ENCODE measurements around the gene USP32. TPM values are rescaled to one million over a fixed set of nuclear protein-coding genes. Genes with fewer than 3 reads are reported as not detected.
A peak's percentile ranks its signal among the peaks of the same experiment; 100 is the strongest.

The USP32 gene
- total and polyA plus RNA-seq, 2 of the 8 experiments (the other 6 are each of a cell fraction or from before 2014, with no cell fraction given), result 29.6 to 112 TPM

DNA sequence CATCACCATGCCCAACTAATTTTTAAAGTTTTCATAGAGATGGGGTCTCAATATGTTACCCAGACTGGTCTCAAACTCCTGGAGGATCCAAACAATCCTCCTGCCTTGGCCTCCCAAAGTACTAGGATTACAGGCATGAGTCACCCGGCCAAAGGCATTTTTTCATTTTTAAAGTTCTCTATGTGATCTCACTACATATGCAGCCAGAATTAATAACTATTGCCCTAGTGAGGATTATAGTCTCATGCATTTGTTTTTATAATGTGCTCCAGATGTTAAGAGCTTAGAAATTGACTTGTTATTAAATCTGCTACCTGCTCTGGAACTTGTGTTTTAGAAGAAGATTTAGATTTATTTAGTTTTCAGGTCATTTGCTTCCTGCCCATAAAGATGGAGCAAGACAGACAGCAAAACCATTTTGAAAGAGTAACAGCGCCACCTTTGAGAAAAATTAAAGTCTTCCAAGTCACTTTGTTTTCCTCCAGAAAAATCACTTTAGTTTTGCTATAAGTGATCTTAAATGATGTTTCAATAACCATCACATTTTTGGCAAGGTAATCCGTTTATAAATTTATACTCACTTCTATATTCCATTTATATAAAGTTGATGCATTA, 162.6 kb downstream of the USP32 start:
- no peak for DNase-seq (ENCODE audit: low read depth in 1 of 2, low spot score in 2 of 2)
- POLR2A ChIA-PET (ENCODE audit: partially characterized antibody), result no interaction called here
- H3K9ac ChIP-seq (replicated peaks in 1 of 4; ENCODE audit: extremely low read depth in 1 of 4, low read depth in 3 of 4, low read length in 3 of 4), result no peak overlapping the region
- no peak overlapping the region for H3K4ac ChIP-seq (replicated peaks; ENCODE audit: insufficient read length, low read depth, low read length)
- FAIRE-seq, result no peak
- peaks cover 0 to 21% (median 9%) of the 10 kb centered on the region in 4 experiments; a peak in 7 of 8 replicates for H3K36me3 ChIP-seq (ENCODE audit: control insufficient read depth in 2 of 4, insufficient read depth in 4 of 4, low read length in 3 of 4)
- no peak overlapping the region for H2BK20ac ChIP-seq (ENCODE audit: low read length)
- H2AK5ac ChIP-seq (ENCODE audit: low read depth, low read length), result no peak overlapping the region
- H3K23ac ChIP-seq (ENCODE audit: insufficient read length), result no peak overlapping the region
- H2BK120ac ChIP-seq (replicated peaks; ENCODE audit: low read depth, low read length), result no peak overlapping the region
- no peaks in the 10 kb centered on the region for H3K23me2 ChIP-seq (ENCODE audit: low read depth, low read length)
- H3K56ac ChIP-seq (replicated peaks; ENCODE audit: insufficient read length, low read depth, low read length), result no peak overlapping the region
- H3K4me1 ChIP-seq (replicated peaks in 1 of 4; ENCODE audit: control insufficient read depth in 3 of 4, insufficient read depth in 4 of 4, low read length in 3 of 4), result no peaks in the 10 kb centered on the region
- CTCF ChIA-PET (ENCODE audit: partially characterized antibody), result interaction anchor here (2.8 kb wide), 1 partner anchor 12 kb away, joined by 8 read pairs; no protein-coding TSS in a partner anchor
- H3K4me3 ChIP-seq (ENCODE audit: extremely low read depth in 1 of 4, insufficient read depth in 2 of 4, low read depth in 3 of 4, low read length in 4 of 4), result no peak overlapping the region
- no peak overlapping the region for H3K18ac ChIP-seq (ENCODE audit: extremely low read depth, low read length)
- TF ChIP-seq TAF7 (optimal IDR thresholded peaks at IDR 0.05; ENCODE audit: borderline replicate concordance, low read depth, low read length) (no peak), BRCA1 (IDR thresholded peaks at IDR 0.05; ENCODE audit: low read depth, low read length) (no peak), POLR2AphosphoS5 (IDR thresholded peaks at IDR 0.05; ENCODE audit: low read depth, low read length) (no peak), RAD21 (IDR thresholded peaks at IDR 0.05 in 1 of 2, conservative IDR thresholded peaks at IDR 0.05 in 1 of 2; ENCODE audit: low read depth in 2 of 2, low read length in 2 of 2) (0 out of 4 replicates have a peak, but pooled peaks of 1 of the 2 experiments have one; percentile 12)
- no peaks in the 10 kb centered on the region for H3K27me3 ChIP-seq (replicated peaks in 1 of 4; ENCODE audit: control insufficient read depth in 3 of 4, extremely low read depth in 1 of 4, insufficient read depth in 3 of 4, low read length in 3 of 4)
- no peak overlapping the region for H4K91ac ChIP-seq (replicated peaks; ENCODE audit: insufficient read length, low read length)
- no peaks in the 10 kb centered on the region for H3K79me1 ChIP-seq (ENCODE audit: low read depth, low read length)
- no peak overlapping the region for H2BK12ac ChIP-seq (ENCODE audit: low read depth, low read length)
- no peaks in the 10 kb centered on the region for H3K9me3 ChIP-seq (ENCODE audit: insufficient read depth in 2 of 2, low read depth in 1 of 2, low read length in 1 of 2)
- H2BK5ac ChIP-seq (ENCODE audit: low read depth, low read length), result no peak overlapping the region
- peaks cover 0 to 2% of the 10 kb centered on the region in 2 experiments for H4K20me1 ChIP-seq (replicated peaks in 1 of 2; ENCODE audit: control insufficient read depth in 1 of 2, insufficient read depth in 2 of 2, low read length in 2 of 2)
- no peak overlapping the region for H3K14ac ChIP-seq (ENCODE audit: insufficient read length)
- H4K5ac ChIP-seq (ENCODE audit: insufficient read length, low read depth, low read length), result no peak overlapping the region
- H3K4me2 ChIP-seq (ENCODE audit: insufficient read depth in 1 of 2, low read depth in 2 of 2, low read length in 2 of 2), result no peak overlapping the region
- no peak overlapping the region for H4K8ac ChIP-seq (ENCODE audit: extremely low read depth, insufficient read depth, low read length)
- H3K27ac ChIP-seq (ENCODE audit: low read depth, low read length), result no peak overlapping the region
- WGBS, 2 experiments (ENCODE audit: extremely low coverage in 1 of 2, insufficient coverage in 1 of 2, insufficient read length in 1 of 2, insufficient replicate concordance in 2 of 2, low coverage in 1 of 2, low lambda C conversion rate in 2 of 2, missing lambda C conversion rate in 1 of 2), result 91% methylated on average over 3 of the region's 3 CpGs; no CpG with 5 or more reads in 1 of the 2 experiments
- no peak overlapping the region for H2BK15ac ChIP-seq (ENCODE audit: low read length)
- H2AFZ ChIP-seq (ENCODE audit: low read length), result no peak overlapping the region
- H3K79me2 ChIP-seq (ENCODE audit: control insufficient read depth in 1 of 2, insufficient read depth in 2 of 2, low read length in 2 of 2), result no peaks in the 10 kb centered on the region
